Measurements from ENCODE around the gene SNAI3. TPM values are rescaled to one million over a fixed set of nuclear protein-coding genes. Genes with fewer than 3 reads are reported as not detected.

Gene SNAI3
- total RNA-seq, 1 experiment from 2014 or later: 9.1 TPM

- H3K4me3 Mint-ChIP-seq: no peak overlapping the region
- H3K4me1 Mint-ChIP-seq: peaks cover 10% of the 10 kb centered on the region
- TF ChIP-seq E2F5 (CRISPR knock-in tag; IDR thresholded peaks at IDR 0.05): no peak
- TF ChIP-seq NFYB (CRISPR knock-in tag; conservative IDR thresholded peaks at IDR 0.05; ENCODE audit: low read depth): no peak
- TF ChIP-seq ZNF423 (CRISPR knock-in tag; IDR thresholded peaks at IDR 0.05): no peak
- no peak for TF ChIP-seq ZNF138 (CRISPR knock-in tag; conservative IDR thresholded peaks at IDR 0.05)
- H3K9me3 Mint-ChIP-seq: no peaks in the 10 kb centered on the region
- CTCF ChIA-PET: interaction anchor here (0.6 to 0.8 kb wide), 2 partner anchors 19 to 94 kb away, joined by 3 to 5 read pairs; no protein-coding TSS in a partner anchor
- no peak overlapping the region; the same call in 1 of the 2 replicates for H3K27ac Mint-ChIP-seq
- H3K36me3 Mint-ChIP-seq: peaks cover 11% of the 10 kb centered on the region
- no peaks in the 10 kb centered on the region for H3K27me3 Mint-ChIP-seq (ENCODE audit: low read depth)
- POLR2A ChIA-PET: no interaction called here
- no peak for ATAC-seq
- no peak for DNase-seq (ENCODE audit: low spot score)
These were observed 32.5 kb downstream of the SNAI3 start for GRCh38 chr16:88653596-88654362.

GRCh38 chr16:88653101-88653500, 33.2 kb downstream of the SNAI3 start:
- DNase-seq (ENCODE audit: low spot score) (no peak), ATAC-seq (no peak)
- Mint-ChIP-seq H3K27ac (no peak overlapping the region; the same call in 1 of the 2 replicates), H3K27me3 (ENCODE audit: low read depth) (no peaks in the 10 kb centered on the region), H3K36me3 (peaks cover 11% of the 10 kb centered on the region), H3K9me3 (no peaks in the 10 kb centered on the region), H3K4me1 (peaks cover 10% of the 10 kb centered on the region), H3K4me3 (no peak overlapping the region)
- POLR2A ChIA-PET: no interaction called here
- CTCF ChIA-PET: interaction anchor here (0.6 to 2.0 kb wide), 3 partner anchors 14 to 94 kb away, joined by 3 to 8 read pairs (median 3); no protein-coding TSS in a partner anchor
- TF ChIP-seq ZNF232 (CRISPR knock-in tag; IDR thresholded peaks at IDR 0.05) (no peak), ZNF138 (CRISPR knock-in tag; conservative IDR thresholded peaks at IDR 0.05) (no peak), ETV6 (CRISPR knock-in tag; IDR thresholded peaks at IDR 0.05) (no peak), NR3C1 (CRISPR knock-in tag; conservative IDR thresholded peaks at IDR 0.05; ENCODE audit: low read depth) (no peak), PRRX2 (CRISPR knock-in tag; IDR thresholded peaks at IDR 0.05) (no peak), TEAD1 (CRISPR knock-in tag; IDR thresholded peaks at IDR 0.05) (no peak), TCF7 (CRISPR knock-in tag; IDR thresholded peaks at IDR 0.05; ENCODE audit: low read depth) (no peak), ZNF416 (CRISPR knock-in tag; IDR thresholded peaks at IDR 0.05) (no peak), E2F1 (CRISPR knock-in tag; IDR thresholded peaks at IDR 0.05) (no peak), EMX1 (CRISPR knock-in tag; IDR thresholded peaks at IDR 0.05) (no peak), CDX4 (CRISPR knock-in tag; IDR thresholded peaks at IDR 0.05; ENCODE audit: borderline replicate concordance) (no peak), ERG (CRISPR knock-in tag; IDR thresholded peaks at IDR 0.05) (no peak), ARID4B (CRISPR knock-in tag; IDR thresholded peaks at IDR 0.05; ENCODE audit: borderline replicate concordance) (no peak), ZNF425 (CRISPR knock-in tag; conservative IDR thresholded peaks at IDR 0.05) (no peak), SMAD4 (CRISPR knock-in tag; IDR thresholded peaks at IDR 0.05) (no peak), ATF2 (CRISPR knock-in tag; IDR thresholded peaks at IDR 0.05; ENCODE audit: borderline replicate concordance, low read depth) (no peak), IRF2 (CRISPR knock-in tag; IDR thresholded peaks at IDR 0.05; ENCODE audit: borderline replicate concordance, low read depth) (no peak), FOXJ3 (CRISPR knock-in tag; IDR thresholded peaks at IDR 0.05; ENCODE audit: borderline replicate concordance) (no peak), CBFB (CRISPR knock-in tag; IDR thresholded peaks at IDR 0.05; ENCODE audit: low read depth) (no peak)
